GM12891 (cell line): Measurements from ENCODE around the gene CMIP.
"Not testable (repeated sequence)": the region's sequence is repeated elsewhere in the genome, so short reads cannot be mapped to it uniquely, and the experiment has no call there.

Experiments
- DNase-seq: peaks from one replicate; pipeline ENCODE4 v3.0.0; 2011; ENCODE audit warnings: low spot score; ENCODE audit not compliant: insufficient read length
- FAIRE-seq: peaks from 2 replicates; lab custom pipeline; 2011; peaks lifted over from hg19 to GRCh38; lab: Jason Lieb, UNC
- PAX5 ChIP-seq: IDR thresholded peaks from 2 replicates; pipeline ENCODE4 v1.6.1; 2011; ENCODE audit warnings: low read length, moderate library complexity, mild to moderate bottlenecking; ENCODE audit not compliant: insufficient read depth, severe bottlenecking
- POLR2A ChIP-seq: IDR thresholded peaks from 2 replicates; pipeline ENCODE4 v1.6.1; 2011; ENCODE audit warnings: low read depth, low read length, control low read depth
- POLR2AphosphoS5 ChIP-seq: IDR thresholded peaks from 2 replicates; pipeline ENCODE4 v1.6.1; 2011; ENCODE audit warnings: low read depth, low read length, control low read depth
- POU2F2 ChIP-seq: IDR thresholded peaks from 2 replicates; pipeline ENCODE4 v1.6.1; 2011; ENCODE audit warnings: low read depth, mild to moderate bottlenecking, control low read depth, low read length, moderate library complexity
- SPI1 ChIP-seq: IDR thresholded peaks from 2 replicates; pipeline ENCODE4 v1.6.1; 2011; ENCODE audit warnings: low read depth, low read length, control low read depth
- TAF1 ChIP-seq: IDR thresholded peaks from 2 replicates; pipeline ENCODE4 v1.6.1; 2011; ENCODE audit warnings: low read depth, low read length, control low read depth

CMIP gene

GRCh38 chr16:81734632-81735434, 290.2 kb downstream of the CMIP start:
- TF ChIP-seq POLR2A (no peak), SPI1 (no peak), POU2F2 (no peak), POLR2AphosphoS5 (no peak), TAF1 (no peak), PAX5 (no peak)
- FAIRE-seq: no peak
- no peak for DNase-seq

- peak; percentile 68 for DNase-seq
- FAIRE-seq: peak; percentile 97
- peak; percentile 28; the same call in 1 of the 2 replicates for TF ChIP-seq POU2F2
- TF ChIP-seq SPI1: peak; percentile 66
- TF ChIP-seq TAF1: no peak
Observed at GRCh38 chr16:81737885-81738536, 293.4 kb downstream of the CMIP start.

- no peak for FAIRE-seq
- TF ChIP-seq PAX5 (no peak), POLR2AphosphoS5 (no peak), SPI1 (no peak), POU2F2 (no peak), TAF1 (no peak; the same call in 1 of the 2 replicates), POLR2A (no peak; the same call in 1 of the 2 replicates)
- no peak for DNase-seq
Observed at GRCh38 chr16:81738783-81739496, 294.3 kb downstream of the CMIP start.

- DNase-seq (no peak), FAIRE-seq (peak; percentile 59)
- TF ChIP-seq PAX5: no peak
- TF ChIP-seq POLR2AphosphoS5: no peak
- TF ChIP-seq SPI1: no peak
- no peak for TF ChIP-seq POLR2A
- no peak for TF ChIP-seq POU2F2
Observed at GRCh38 chr16:81739503-81739902, 294.9 kb downstream of the CMIP start.

GRCh38 chr16:81740169-81740568, 295.6 kb downstream of the CMIP start:
- no peak for DNase-seq
- TF ChIP-seq POLR2A (0 out of 2 replicates have a peak, but pooled peaks have one; percentile 27), POLR2AphosphoS5 (no peak)
- FAIRE-seq: peak; percentile 99

- not testable (repeated sequence) for FAIRE-seq, DNase-seq
Observed at GRCh38 chr16:81741430-81741770, 296.8 kb downstream of the CMIP start.

- FAIRE-seq (no peak), DNase-seq (no peak)
- TF ChIP-seq POLR2A (no peak), SPI1 (no peak), PAX5 (no peak), TAF1 (no peak), POLR2AphosphoS5 (no peak), POU2F2 (no peak)
Observed at GRCh38 chr16:81744385-81744784, 299.8 kb downstream of the CMIP start.

- no peak for TF ChIP-seq SPI1
- TF ChIP-seq TAF1: no peak
- no peak for TF ChIP-seq PAX5
- no peak for TF ChIP-seq POLR2A
- no peak for TF ChIP-seq POU2F2
- no peak for DNase-seq
- peak; percentile 5 for FAIRE-seq
Observed at GRCh38 chr16:81744911-81745310, 300.3 kb downstream of the CMIP start.

GRCh38 chr16:81745704-81746558, 301.3 kb downstream of the CMIP start:
- DNase-seq (peak; percentile 63), FAIRE-seq (peak; percentile 95)
- TF ChIP-seq POU2F2: peak; percentile 40; the same call in 1 of the 2 replicates
- TF ChIP-seq POLR2AphosphoS5: peak; percentile 67; the same call in 1 of the 2 replicates
- TF ChIP-seq SPI1: no peak
- peak; percentile 49; the same call in 1 of the 2 replicates for TF ChIP-seq POLR2A
- no peak for TF ChIP-seq TAF1
